Hippocampal formation (tissue), 2 donors: ENCODE results near the gene C2CD2.
"Not testable (repeated sequence)": the region's sequence is repeated elsewhere in the genome, so short reads cannot be mapped to it uniquely, and the experiment has no call there.

Experiments
- DNase-seq, 2 donors: peaks; one replicate each; lab custom pipeline; 2025; lab: John Stamatoyannopoulos, UW

C2CD2 gene

DNA sequence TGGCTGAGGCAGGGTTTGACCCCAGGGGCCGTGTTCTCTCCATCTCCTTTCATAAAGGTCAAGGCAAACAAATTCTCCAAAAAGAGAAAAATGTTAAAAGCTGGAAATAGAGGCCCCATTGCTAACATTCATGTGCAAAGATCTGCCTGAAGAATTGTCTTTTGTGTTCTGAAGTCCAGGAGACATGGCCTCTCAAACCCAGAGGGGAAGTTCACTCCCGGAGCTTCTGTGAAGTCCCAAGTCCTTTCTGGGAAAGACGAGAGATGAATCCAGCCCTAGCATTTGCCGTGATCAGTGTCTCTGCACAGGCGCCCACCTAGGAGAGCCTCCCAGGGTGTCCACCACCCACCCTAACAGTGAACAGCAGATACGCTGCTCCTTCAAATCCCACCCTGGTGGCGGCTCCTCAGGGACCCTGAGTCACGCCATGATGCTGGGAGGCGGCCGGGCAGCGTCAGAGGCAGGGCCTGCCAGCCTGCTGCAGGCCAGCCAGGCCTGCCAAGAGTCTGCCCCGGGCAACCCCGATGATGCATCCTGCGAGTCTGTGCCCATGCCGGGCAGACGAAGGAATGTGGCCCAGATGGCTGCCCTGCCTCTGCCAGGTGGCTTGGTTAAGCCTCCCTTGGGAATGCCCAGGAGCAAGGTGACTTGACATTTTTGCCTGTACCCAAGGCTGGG, 5.2 kb upstream of the C2CD2 start:
- no peak for DNase-seq

DNA sequence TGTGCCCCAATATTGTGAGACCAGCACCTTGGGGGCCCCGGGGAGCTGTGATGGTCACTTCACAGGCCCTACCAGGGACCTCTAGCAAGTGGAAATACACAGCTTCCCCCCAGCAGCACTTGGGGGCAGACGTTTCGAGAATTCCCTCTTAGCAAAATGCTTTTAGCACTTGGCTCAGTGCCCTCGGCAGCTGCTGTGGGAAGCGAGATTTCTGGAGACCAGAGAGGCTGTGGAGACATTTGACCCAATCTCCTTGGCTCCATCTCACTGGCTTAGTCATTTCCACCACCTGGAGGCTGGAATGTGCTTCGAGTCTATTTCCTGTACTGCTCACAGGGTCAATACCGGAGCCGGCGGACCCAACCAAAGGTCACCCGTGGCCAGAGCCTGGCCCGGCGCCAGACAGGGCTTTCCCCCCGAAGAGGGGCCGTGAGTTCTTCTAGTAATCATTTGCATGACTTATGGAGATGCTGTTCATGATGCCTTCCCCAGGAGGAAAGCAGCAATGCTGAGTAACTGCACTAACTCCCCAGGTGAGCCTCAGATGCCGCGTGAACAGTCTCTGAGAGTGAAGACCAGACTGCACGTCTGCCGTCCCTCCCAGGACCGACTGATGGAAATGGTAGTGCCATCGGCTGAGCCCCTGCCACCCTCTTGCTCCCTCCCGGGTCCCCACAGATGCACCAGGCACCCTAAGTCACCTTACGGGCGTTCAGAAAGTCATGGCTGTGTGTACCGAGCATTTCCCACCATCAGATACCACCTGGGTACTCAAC, 4.4 kb upstream of the C2CD2 start:
- no peak for DNase-seq

GRCh38 chr21:41956926-41957729, 3.3 kb upstream of the C2CD2 start:
- no peak for DNase-seq

DNA sequence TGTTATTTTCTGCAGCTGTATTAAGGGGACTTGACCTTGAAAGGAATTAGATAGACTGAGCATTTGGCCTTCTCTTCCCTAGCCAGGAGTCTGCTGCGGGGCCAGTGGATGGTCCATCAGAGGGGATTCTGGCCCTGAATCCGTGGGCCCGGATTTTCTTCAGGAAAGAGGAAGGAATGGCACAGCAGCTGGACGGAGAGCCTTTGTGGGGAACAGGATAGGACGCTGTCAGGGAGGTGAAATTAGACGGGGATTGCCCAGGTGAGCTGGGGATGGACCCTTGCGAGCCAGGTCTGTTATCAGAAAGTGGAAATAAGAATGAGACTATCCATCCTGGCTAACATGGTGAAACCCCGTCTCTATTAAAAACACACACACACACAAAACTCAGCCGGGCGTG, 1.7 kb upstream of the C2CD2 start:
- no peak for DNase-seq

DNA sequence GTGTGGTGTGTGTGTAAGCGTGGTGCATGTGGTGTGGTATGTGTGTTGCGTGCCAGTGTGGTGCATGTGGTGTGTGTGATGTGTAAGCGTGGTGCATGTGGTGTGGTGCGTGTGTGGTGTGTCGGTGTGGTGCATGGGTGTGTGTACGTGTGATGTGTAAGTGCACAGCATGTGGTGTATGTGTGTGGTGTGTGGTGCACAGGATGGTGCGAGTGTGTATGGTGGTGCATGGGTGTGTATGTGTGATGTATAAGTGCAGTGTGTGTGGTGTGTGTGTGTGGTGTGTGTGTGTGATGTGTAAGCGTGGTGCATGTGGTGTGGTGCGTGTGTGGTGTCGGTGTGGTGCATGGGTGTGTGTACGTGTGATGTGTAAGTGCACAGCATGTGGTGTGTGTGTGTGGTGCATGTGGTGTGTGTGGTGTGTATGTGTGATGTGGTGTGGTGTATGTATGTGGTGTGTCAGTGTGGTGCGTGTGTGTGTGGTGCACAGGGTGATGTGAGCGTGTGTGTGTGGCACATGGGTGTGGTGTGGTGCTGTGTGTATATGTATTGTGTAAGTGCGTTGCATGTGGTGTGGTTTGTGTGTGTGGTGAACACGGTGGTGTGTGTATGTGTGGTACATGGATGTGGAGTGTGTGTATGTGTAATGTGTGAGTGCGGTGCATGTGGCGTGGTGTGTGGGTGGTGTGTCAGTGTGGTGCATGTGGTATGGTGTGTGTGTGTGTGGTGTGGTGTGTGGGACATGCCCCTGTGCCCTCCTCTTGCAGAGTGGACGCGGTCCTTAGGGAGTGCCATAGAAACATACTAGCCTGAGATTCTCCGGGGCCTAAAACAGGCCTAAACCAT, 1.1 kb upstream of the C2CD2 start:
- no peak for DNase-seq

DNA sequence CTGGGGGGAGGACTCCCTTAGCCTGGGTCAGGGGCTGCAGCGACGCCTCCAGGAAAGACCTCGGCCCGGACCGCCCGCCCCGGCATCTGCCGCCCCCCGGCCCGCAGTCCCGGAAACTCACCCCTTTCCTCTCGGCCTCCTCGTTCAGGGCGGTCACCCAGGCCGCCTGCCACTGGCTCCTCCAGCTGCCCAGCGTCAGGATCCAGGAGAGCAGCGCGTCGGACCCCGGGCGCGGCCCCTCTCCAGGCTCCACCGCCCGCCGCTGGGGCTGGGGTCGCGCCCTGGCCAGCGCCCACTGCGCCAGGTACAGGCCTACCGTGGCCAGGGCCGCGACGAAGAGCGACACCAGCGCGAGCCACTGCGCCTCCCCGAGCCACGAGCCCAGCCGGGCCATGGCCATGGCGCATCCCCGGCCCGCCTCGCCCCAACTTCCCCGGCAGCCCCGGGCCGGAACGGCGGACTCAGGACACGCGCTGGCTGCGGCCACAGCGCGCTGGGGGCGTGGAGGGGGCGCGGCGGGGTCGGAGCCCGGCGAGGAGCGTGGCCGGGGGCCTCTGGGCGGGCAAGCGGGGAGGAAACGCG, 478 bp downstream of the C2CD2 start:
- no peak for DNase-seq

DNA sequence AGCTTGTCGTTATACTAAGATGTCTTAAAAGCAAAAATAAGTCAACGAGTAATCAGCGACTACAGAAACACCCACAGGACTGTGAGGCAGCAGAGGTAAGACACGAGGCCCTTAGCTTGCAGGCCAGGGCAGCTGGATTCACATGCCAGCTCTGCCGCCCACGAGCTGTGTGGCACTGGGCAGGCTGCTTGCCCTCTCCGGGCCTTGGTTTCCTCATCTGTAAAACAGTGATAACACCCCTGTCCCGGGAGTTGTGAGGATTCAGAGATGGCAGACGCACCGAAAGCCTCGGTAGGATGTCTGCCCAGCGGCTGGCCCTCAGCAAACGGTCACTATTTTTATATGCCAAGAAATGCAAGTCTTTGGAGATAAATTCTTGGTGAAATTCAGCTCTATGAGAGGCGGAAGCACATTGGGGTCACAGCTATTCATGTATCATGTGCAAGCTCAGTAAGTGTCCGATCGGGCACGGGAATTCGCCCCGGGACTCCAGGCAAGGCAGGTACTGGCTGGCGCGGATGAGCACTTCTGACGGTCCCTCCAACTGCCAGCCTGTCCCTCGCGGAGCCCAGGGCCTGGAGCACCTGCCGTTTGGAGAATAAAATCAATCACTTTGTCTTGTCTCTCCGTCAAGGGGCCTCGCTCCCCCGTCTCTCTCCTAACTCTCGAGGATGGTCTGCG, 1.1 kb downstream of the C2CD2 start:
- DNase-seq = no peak

DNA sequence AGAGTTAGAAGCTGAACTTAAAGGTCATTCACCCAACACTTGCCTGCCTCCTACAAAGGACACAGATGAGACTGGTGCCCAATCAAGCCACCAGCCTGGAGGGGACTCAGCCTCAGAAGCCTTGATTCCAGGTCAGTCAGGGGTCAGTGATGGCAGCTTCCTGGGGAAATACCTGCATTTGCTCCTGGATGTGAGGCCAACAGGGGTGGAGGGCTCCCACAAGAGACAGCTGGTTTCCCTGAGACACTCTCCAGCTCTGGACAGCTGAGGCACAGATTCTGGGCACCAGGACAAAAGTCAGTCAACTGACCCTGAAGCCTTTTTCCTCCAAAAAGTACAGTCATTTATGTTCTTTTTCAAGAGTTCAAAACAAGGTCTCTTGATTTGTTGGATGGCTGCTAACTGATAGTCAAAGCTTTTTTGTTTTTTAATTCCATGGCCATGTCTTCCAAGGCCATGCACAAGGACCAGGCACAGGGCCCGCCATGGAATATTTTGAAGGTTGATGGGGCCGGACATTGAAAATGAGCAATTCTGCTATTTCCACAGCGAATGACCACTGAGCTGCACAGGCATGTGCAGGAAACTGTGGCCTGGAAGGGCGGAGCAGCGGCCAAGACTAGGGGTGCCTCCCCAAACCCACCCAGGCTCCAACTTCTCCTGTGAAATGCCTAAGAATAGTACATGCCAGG, 1.8 kb downstream of the C2CD2 start:
- no peak for DNase-seq

GRCh38 chr21:41950941-41951351, 2.9 kb downstream of the C2CD2 start:
- no peak for DNase-seq

GRCh38 chr21:41949631-41950030, 4.2 kb downstream of the C2CD2 start:
- DNase-seq = not testable (repeated sequence)

- no peak for DNase-seq
These were observed 4.9 kb downstream of the C2CD2 start for GRCh38 chr21:41948901-41949300.

GRCh38 chr21:41948078-41948895, 5.5 kb downstream of the C2CD2 start:
- DNase-seq = peak; percentile 83 to 90

DNA sequence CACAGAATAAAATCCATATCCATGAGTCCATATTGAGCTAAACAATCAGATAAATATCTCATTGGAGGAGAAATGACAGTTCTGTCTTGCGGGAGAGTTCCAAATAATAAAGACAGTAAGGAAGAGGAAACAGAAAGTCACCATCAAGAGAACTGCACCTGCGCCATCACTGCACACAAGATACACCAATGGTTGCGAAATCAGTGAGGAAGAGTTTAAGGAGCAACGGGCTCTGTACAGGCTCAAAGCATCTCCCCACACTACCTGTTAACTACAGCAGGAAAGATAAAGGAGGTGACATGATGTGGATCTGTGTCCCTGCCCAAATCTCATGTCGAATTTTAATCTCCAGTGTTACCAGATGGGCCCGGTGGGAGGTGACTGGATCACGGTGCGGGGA, 7.8 kb downstream of the C2CD2 start:
- DNase-seq = no peak

DNA sequence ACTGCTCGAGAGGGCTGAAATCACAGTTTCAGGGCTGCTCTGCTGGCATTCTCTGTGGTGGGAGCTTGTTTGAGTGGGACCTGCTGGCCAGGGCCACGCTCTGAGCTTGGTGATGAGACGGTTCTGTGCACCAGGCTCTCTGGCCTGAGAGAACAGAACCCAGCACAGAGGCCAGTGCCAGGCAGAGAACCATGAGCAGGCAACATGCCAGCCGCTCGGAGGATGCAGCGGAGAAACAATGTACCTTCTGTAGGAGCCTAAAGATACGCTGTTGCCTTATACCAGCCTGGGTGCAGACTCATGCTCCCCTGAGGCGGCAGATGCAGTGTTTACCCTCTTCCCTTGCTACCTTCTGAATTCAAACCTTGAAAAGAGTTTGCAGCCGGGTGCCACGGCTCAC, 10.0 kb downstream of the C2CD2 start:
- peak; percentile 20 to 69 for DNase-seq

GRCh38 chr21:41942457-41942856, 11.4 kb downstream of the C2CD2 start:
- no peak for DNase-seq

DNA sequence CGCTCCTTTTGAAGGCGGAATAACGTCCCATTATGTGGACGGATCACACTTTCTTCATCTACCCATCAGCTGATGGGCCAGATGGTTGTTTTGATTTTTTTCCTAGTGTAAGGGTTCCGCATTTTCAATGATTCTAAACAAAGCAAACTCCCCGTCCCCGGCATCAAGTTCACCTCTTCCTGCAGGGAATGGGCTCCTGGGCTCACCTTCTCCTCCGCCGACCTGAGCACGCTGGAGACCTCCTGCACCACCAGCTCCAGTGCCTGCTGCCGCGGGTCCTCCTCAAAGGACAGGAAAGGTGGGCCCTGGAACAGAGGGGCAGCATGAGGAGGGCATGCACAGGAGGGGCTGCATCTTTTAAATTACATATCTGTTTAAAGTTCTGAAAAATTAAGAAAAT, 11.9 kb downstream of the C2CD2 start:
- DNase-seq = no peak

GRCh38 chr21:41940431-41940830, 13.4 kb downstream of the C2CD2 start:
- no peak for DNase-seq

DNA sequence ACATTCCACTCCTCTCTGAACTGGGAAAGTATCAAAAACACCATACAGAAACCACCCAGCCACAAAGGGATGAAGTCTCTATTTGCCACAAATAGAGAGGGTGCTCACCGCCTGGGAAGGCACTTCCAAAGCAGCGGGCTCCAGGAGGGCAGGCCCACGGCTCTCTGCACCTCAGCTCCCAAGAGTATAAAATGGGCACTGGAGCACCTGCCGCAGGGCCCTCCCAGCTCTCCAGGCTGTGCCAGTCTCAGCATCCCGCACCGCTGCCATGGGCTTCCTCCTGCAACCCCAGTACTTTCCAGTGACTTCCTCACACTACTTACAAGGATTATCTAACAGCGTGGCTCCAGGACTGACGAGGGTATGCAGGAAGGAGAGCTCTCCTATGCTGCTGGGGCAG, 14.4 kb downstream of the C2CD2 start:
- no peak for DNase-seq

- DNase-seq = no peak
These were observed 20.3 kb downstream of the C2CD2 start for GRCh38 chr21:41933313-41934079.
